Measurements from ENCODE around the gene RTN4IP1.
A peak's percentile ranks its signal among the peaks of the same experiment; 100 is the strongest.
"Not testable (repeated sequence)": the region's sequence is repeated elsewhere in the genome, so short reads cannot be mapped to it uniquely, and the experiment has no call there.

The RTN4IP1 gene

GRCh38 chr6:106627760-106628159 is 1.5 kb downstream of the RTN4IP1 start:
- DNase-seq, result not testable (repeated sequence)

GRCh38 chr6:106626485-106626884 is 2.8 kb downstream of the RTN4IP1 start:
- DNase-seq, result no peak

GRCh38 chr6:106623039-106623438 is 6.3 kb downstream of the RTN4IP1 start:
- no peak for DNase-seq

- no peak for DNase-seq
Observed at GRCh38 chr6:106622412-106622811, 6.9 kb downstream of the RTN4IP1 start.

- DNase-seq, result no peak
Observed at GRCh38 chr6:106620931-106621672, 8.2 kb downstream of the RTN4IP1 start.

- DNase-seq, result no peak
Observed at GRCh38 chr6:106619223-106619622, 10.1 kb downstream of the RTN4IP1 start.

- no peak for DNase-seq
Observed at GRCh38 chr6:106618324-106618723, 11.0 kb downstream of the RTN4IP1 start.

GRCh38 chr6:106617857-106618256 is 11.4 kb downstream of the RTN4IP1 start:
- DNase-seq, result no peak

GRCh38 chr6:106617302-106617701 is 12.0 kb downstream of the RTN4IP1 start:
- DNase-seq, result no peak

GRCh38 chr6:106614592-106615257 is 14.6 kb downstream of the RTN4IP1 start:
- DNase-seq, result no peak

- no peak for DNase-seq
Observed at GRCh38 chr6:106614166-106614565, 15.1 kb downstream of the RTN4IP1 start.

- no peak for DNase-seq
Observed at GRCh38 chr6:106613590-106613989, 15.7 kb downstream of the RTN4IP1 start.

GRCh38 chr6:106612671-106613416 is 16.5 kb downstream of the RTN4IP1 start:
- no peak for DNase-seq

- DNase-seq, result no peak
Observed at GRCh38 chr6:106611030-106611429, 18.3 kb downstream of the RTN4IP1 start.

GRCh38 chr6:106609699-106610098 is 19.6 kb downstream of the RTN4IP1 start:
- peak; percentile 4 for DNase-seq

- peak; percentile 5 for DNase-seq
Observed at GRCh38 chr6:106608080-106608668, 21.1 kb downstream of the RTN4IP1 start.

GRCh38 chr6:106600329-106600728 is 29.0 kb downstream of the RTN4IP1 start:
- no peak for DNase-seq

- no peak for DNase-seq
Observed at GRCh38 chr6:106599440-106599839, 29.9 kb downstream of the RTN4IP1 start.

GRCh38 chr6:106591111-106591825 is 38.0 kb downstream of the RTN4IP1 start:
- no peak for DNase-seq

GRCh38 chr6:106588937-106589336 is 40.4 kb downstream of the RTN4IP1 start:
- not testable (repeated sequence) for DNase-seq

- DNase-seq, result no peak
Observed at GRCh38 chr6:106586815-106587415, 42.4 kb downstream of the RTN4IP1 start.

GRCh38 chr6:106581468-106581867 is 47.8 kb downstream of the RTN4IP1 start:
- DNase-seq, result no peak
